ENCODE data around the gene CTRL.
"Not testable (repeated sequence)": the region's sequence is repeated elsewhere in the genome, so short reads cannot be mapped to it uniquely, and the experiment has no call there.

Gene CTRL

DNA sequence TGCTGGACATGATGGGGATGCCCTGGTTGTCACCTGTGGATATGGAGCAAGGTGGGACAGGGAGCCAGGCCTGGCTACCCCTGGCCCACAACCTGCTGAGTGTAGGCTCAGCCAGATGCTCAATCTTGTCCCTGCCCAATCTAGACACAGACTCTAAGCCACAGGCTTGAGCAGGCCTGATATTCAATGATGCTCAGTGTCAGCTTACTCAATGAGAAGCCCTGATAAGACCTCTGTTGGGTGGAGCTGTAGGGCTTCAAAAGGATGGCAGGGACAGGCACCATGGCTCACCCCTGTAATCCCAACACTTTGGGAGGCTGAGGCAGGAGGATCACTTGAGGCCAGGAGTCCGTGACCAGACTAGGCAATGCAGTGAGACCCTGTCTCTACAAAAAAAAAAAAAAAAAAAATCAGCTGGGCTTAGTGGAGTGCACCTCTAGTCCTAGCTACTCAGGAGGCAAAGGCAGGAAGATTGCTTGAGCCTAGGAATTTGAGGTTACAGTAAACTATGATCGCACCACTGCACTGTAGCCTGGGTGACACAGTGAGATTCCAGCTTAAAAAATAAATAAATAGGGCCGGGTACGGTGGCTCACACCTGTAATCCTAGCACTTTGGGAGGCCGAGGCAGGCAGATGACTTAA is 8.9 kb upstream of the CTRL start:
- no peak for DNase-seq

DNA sequence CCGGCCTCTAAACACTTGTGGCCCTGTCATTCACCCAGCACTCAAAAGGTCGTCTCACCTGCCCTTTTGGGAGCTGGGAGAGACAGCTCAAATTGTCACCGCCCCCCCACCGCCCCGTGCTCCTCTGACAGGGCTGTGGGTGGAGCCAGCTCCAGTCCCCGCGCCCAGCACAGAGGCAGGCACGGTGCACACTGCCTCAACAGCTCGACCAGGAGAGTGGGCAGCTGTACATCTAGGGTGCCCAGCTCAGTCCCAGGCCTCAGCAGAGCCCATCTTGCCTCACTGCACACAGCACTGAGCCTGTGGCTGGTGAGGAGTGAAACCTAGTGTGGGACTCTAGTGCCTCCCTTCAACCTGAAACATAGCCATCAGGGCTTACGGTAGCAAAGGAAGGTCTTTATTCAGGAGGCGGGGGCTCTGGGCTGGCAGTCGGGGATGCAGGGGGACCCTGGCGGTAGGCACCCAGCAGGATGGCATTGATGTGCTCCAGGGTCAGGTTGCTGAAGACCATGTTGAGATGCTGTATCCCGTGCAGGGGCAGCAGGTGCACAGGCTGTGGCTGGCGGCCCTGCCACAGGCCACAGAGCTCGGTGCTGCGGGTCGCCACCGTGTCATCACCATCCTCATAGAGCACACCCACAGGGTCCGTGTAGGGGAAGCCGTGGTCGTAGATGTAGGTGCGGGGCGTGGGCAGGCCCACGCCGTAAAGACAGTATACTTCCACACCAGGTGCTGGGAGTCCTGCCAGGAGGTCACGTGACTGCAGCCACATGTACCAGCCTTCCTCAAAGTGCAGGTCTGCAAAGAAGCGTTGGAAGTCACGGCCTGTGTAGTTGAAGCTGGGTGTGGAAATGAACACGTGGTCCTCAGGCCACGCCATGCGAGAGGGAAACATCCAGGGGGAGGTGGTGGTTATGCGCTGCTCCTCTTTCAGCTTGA is 8.1 kb upstream of the CTRL start:
- DNase-seq = no peak

- DNase-seq = not testable (repeated sequence)
Observed at GRCh38 chr16:67937713-67938112, 6.1 kb upstream of the CTRL start.

- no peak for DNase-seq
Observed at GRCh38 chr16:67936880-67937605, 5.4 kb upstream of the CTRL start.

DNA sequence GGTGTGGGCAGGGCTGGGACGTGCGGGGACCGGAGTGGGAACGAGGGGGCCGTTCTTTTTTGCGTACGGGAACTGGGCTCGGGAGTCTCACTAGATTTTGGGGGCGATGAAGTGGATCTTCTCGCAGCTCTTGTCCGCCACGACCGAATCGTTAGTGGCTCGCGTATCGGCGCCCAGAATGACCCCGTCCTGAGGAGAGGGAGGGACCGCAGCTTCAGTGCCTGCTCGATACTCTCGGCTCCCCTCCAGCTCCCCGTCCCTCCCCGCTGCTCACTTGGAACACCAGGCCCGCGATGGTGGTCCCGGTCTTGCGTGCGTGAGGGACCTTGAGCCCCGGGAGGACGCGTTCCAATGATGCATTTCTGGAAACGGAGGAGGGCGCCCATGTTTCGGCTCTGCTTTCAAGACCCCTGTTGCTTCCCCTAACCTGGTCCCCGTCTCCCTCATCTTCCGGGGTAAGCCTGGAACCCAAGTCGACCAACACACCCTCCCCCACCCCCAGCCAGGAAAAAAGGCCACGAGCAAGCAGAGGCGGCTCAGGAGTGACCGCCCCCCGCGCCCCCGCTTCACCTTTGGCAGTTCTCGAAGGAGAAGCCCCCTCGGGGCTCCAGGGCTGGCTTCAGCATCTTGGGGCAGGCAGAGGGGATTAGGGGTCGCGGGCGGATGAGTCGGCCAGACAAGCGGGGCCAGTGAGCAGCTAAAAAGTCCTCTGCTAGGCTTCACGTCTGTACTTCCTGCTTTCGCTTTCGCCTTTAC is 4.6 kb upstream of the CTRL start, which contains the start of gene PSMB10:
TSS of gene PSMB10 (minus strand) at position 727 of the 756 bp plus-strand sequence. CDS start at position 626, 101 bp downstream.
- DNase-seq = no peak

DNA sequence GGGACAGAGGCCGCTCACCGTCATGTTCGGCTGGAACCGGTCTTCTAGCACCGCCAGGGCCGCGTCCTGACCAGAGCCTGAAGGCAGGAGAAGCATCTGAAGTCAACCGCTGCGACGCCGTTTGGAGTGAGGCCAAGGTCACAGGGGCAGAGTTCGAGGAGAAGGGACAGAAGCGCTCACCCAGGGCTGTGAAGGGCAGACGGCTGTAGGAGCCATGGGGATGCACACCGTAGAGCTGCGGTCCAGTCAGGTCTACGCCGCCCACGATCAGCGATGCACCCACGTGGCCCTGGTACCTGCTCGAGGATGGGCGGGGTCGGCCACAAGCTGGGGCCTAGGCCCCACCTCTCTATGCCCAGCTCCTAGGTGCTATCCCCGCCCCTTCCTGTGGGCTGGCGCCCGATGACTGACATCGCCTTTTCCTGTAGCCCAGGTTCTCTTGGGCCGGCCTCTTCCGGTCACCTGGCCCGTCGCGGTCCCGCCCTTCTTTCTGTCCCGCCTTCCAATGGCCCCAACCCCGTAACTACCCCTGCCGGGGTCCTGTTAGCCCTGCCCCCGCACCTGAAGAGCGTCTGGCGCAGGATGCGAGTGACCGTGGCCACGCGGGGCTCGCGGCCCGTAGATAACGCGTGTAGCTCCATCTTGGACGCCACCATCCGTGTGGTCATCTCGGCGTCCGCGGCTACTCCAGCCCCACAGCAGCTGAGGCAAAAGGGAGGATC is 3.9 kb upstream of the CTRL start:
- peak; percentile 92 for DNase-seq

- DNase-seq = no peak
Observed at GRCh38 chr16:67935101-67935401, 3.4 kb upstream of the CTRL start.

- DNase-seq = no peak
Observed at GRCh38 chr16:67934306-67935100, 2.8 kb upstream of the CTRL start.

GRCh38 chr16:67933805-67934204 is 2.1 kb upstream of the CTRL start:
- no peak for DNase-seq

DNA sequence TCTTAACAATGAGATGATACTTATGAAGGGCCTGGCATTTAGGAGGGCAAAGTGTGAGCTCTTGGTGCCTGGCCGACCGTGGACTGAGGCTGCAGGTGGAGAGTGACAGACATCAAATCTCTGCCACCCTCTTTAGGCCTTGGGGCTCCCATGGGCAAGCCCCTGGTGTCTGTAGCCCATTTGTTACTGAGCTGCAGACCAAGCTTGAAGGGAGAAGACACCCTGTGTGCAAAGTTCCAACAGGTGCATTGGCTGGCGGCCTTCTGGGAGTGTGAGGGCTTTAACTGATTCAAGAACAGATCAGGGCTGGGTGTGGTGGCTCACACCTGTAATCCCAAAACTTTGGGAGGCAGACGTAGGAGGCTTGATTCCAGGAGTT is 789 bp upstream of the CTRL start:
- no peak for DNase-seq

GRCh38 chr16:67930678-67931211 is 917 bp downstream of the CTRL start:
- no peak for DNase-seq

GRCh38 chr16:67930191-67930590 is 1.5 kb downstream of the CTRL start:
- no peak for DNase-seq

- DNase-seq = peak; percentile 41
Observed at GRCh38 chr16:67928561-67929364, 2.9 kb downstream of the CTRL start.

- no peak for DNase-seq
Observed at GRCh38 chr16:67928147-67928546, 3.5 kb downstream of the CTRL start.

GRCh38 chr16:67927131-67927941 is 4.3 kb downstream of the CTRL start:
- DNase-seq = no peak

- DNase-seq = peak; percentile 61
Observed at GRCh38 chr16:67926181-67926750, 5.4 kb downstream of the CTRL start.

DNA sequence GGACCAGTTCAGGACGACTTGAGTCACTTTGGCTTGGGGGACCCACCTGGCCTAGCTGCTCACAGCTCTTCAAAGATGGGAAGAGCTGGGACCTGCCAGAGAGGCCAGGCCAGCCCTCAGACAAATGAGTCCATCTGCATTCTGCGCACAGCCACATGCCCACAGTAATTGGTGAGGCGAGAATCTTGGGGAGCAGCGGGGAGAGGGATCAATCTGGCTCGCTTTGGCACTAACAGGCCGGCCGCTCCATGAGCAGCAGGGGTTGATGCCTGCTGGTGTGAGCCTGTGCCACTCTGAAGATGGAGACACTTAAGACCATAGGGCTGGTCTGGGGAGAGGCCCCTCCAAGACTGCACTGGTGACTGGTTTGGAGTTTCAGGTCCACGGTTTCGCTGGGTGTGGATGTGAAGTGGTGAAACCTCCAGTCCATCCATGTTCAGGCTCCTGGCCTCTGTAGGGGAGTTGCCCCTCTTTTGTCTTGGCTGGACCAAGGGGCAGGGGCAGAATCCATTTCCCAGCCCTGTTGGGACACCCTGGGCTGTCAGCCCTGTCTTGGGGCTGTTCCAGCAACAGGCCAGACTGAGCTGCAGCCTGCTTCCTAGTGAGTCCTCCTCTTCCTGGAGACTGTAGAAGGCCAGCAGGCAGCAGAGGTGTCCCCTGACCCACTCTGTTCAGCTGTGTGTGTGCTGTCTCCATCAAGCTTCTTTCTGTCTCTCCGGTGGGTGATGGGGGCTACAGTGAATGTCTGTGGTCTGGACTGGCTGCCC is 7.3 kb downstream of the CTRL start:
- no peak for DNase-seq

All from NCI-H1105 (cell line).